Nucleus accumbens (tissue), 56 donors: Measurements from ENCODE around the gene MEG3.
A peak's percentile ranks its signal among the peaks of the same experiment; 100 is the strongest.

ENCODE experiments used
- DNase-seq, 56 donors: peaks; one replicate each; lab custom pipeline; 2025; lab: John Stamatoyannopoulos, UW

Gene MEG3

GRCh38 chr14:100825713-100826331, at the start of gene MEG3:
Gene MEG3 (plus strand): TSS chr14:100826118.
- peak in 35 of 56 donors; percentile 11 to 74 (median 40) for DNase-seq

GRCh38 chr14:100776681-100777365, 49.1 kb upstream of the MEG3 start:
- DNase-seq = no peak

GRCh38 chr14:100777366-100777817, 48.5 kb upstream of the MEG3 start:
- no peak for DNase-seq

DNA sequence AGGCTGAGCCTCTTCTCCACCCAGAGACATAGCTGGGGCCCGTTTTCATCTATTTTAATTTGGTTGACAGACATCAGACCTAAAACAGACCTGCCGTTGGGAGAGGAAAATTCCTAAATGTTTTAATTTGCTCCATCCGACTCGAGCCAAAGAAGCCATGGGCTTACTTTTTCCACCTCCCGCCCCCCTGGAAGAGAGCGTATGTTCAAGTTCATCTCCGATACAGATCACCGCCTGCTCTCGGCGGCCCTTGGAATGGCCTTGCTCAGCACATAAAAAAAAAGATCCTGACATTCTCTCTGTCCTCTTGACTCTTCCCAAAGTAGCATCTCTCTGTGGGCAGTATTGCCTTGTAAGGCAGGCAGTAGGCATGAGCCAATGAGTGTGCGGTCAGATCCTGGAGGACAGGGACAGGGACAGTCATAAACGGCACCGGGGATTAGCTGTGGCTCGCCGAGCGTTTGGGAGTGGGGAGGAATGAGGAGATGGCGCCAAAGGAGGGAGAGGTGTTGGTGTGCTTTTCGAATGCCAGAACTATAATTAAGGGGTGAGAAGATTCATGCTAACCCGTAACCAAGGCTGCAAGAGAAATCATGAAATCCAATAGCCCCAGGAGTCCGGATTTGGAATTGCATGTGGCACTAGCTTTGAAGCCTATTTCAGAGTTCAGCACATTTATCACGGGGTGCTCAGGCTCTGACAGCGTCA, 47.9 kb upstream of the MEG3 start:
- DNase-seq = no peak

DNA sequence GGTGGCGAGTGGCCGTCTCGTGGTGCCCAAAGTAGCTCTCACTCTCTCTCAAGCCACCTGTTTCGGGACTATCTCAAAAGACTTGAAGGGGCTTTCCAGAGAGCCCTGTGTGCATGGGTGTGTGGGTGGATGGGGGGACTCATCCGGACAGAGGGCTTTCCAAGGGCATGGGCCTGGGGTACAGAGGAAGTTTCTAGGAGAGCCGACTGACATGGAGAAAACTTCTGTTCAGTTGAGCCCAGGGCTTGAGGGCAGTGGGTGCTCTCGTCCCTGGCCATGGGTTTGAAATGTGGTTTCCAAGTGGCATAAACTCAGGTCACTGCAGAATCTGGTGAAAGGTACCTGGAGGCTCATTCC, 47.4 kb upstream of the MEG3 start:
- DNase-seq = no peak

- DNase-seq = no peak
These were observed 46.8 kb upstream of the MEG3 start for GRCh38 chr14:100778951-100779690.

- no peak for DNase-seq
These were observed 46.2 kb upstream of the MEG3 start for GRCh38 chr14:100779691-100780080.

- DNase-seq = no peak
These were observed 45.7 kb upstream of the MEG3 start for GRCh38 chr14:100780246-100780645.

- DNase-seq = no peak
These were observed 45.1 kb upstream of the MEG3 start for GRCh38 chr14:100780646-100781355.

- DNase-seq = no peak
These were observed 44.0 kb upstream of the MEG3 start for GRCh38 chr14:100781952-100782351.

DNA sequence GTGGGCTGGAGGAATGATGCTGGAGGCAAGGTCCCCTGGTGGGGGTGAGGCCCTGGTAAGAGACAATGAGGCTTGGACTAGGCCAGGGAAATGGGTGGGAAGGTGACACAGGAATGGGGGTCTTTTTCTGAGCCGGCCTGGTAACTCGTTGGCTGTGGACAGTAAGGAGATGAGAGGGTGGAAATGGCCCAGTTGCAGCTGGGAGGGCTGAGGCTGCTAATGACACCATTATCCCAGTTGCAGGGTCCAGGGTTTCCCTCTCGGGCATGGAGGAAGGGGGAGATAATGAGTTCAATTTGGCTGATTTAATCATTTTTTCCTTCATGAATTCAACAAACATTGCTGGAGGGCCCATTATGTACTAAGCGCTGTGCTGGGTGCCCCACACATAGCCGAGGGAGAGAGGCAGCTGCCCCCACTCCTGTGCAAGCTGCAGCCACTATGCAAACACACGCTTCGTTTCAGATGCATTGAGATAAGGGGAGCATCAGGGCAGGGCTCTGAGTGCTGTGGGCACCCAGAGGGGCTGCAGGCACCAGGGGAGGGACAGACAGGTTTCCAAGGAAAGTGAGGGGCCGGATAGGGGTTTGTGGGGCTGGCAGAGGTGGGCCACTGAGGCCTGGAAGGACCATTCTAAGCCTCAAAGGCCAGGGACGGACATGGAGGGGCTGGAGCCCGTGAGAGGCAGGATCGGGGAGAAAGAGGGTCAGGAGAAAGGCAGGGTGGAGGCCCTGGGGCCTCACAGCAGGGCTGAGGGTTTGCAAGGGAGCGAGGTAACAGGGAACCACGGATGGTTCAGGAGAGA, 43.2 kb upstream of the MEG3 start:
- no peak for DNase-seq

DNA sequence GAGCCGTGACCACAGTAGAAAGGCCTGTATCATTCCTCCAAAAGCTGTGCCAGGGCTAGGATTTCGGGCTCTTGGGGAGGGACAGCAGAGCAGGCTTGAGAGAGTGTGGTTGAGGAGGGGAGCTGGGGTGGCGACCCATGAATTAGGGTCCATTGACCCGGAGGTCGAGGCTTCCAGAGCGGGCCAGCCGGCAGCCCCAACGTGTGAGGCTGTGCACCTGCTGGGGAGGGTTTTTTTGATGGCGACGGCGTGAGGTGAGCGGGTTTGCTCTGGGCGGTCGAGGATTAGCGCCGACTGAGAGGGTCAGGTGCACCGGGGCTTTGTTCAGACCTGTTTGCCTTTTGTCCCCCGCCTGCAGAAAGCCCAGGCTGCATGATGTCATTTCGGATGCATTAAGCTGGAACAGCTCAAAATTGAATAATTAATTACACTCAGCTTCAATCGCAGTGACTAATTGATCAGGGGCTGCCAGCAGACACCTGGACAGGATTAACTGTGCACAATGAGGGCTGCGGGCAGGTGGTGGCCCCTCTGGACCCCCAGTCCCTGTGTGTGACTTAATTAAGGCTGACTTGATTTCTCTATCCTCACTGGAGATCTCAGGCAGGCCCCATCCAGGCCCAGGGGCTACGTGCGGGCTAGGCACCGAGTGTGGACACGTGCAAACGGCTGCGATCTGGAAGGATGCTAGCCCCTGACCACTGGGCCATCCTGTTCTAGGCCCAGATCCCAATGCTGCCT, 42.1 kb upstream of the MEG3 start:
- DNase-seq = no peak

- no peak for DNase-seq
These were observed 41.2 kb upstream of the MEG3 start for GRCh38 chr14:100784523-100785337.

DNA sequence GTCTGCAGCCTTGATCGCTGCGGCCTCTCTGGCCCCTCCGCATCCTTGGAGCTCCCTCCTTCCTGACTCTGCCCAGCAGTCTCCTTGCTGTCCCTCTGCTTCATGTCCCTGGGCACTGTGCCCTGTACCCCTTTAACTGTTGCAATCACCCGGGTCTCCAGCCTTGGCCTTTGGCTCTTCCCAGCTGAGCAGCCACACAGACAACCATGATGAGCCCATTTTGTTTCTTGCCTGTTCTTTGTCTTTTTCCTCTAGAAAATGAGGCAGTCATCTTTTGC, 40.6 kb upstream of the MEG3 start:
- no peak for DNase-seq

GRCh38 chr14:100785626-100786025, 40.3 kb upstream of the MEG3 start:
- DNase-seq = no peak

- peak in 47 of 56 donors; percentile 10 to 80 (median 44) for DNase-seq
These were observed 39.8 kb upstream of the MEG3 start for GRCh38 chr14:100786131-100786530.

DNA sequence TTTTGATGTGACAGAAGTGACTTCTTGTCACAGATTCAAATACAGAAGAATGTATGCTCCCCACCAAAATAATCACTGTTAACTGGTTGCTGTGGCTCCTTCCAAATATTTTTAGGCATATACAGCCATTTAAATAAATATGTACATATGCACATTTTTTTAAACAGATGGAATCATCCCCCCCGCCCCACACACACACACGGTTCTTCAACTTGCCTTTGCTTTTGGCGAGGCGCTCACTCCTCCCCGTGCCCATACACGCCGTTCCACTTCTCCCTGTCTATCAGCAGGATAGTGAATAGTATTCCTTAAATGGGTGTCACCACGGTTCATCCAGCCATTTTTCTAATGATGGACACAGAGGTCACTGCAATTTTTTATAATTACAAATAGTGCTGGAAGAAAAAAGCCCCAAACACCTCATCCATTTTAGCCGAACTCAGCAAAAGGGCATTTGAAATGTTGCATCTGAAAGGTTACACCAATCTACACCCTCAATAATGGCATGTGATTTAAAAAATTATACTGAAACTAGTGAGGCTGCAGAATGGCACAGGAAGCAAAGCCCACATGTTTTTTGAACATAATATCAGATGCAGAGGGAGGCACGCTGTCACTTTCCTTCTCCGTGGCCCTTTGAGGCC, 39.2 kb upstream of the MEG3 start:
- DNase-seq = no peak

DNA sequence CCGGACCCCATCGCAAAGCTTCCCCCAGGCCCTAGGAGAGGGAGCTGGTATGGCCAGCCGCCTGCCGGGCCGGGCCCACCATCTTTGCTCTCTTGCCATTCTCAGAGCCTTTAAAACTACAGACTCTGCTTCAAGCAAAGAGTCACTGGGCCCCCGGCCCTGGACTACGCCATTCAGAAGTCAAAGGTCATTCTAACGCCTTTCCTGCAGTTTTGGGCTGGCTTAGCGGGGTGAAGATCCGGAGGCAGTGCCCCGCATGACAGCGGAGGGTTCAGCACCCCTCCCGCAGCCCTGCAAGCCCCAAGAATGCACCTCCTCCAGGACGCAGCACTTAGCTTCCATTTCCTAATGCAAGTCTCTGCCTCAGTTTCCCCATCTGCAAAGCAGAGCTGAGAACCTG, 38.3 kb upstream of the MEG3 start:
- DNase-seq = no peak
